EH (cell line): ENCODE measurements around the gene KANSL1.
A peak's percentile ranks its signal among the peaks of the same experiment; 100 is the strongest.

ENCODE experiments used
- DNase-seq: peaks from one replicate; pipeline ENCODE4 v3.0.0-alpha.2; 2015; ENCODE audit warnings: low read depth

KANSL1 gene

DNA sequence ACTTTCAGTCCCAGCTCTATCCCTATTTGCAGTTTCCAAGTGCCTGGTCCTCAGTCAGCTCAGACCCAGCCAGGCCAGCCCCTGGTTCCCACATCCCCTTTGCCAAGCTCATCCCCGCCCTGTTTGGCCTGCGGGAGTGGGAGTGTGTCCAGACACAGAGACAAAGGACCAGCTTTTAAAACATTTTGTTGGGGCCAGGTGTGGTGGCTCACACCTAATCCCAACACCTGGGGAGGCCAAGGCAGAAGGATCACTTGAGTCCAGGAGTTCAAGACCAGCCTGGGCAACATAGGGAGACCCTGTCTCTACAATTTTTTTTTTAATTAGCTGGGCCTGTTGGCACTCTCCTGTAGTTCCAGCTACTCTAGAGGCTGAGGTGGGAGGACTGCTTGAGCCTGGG is 192.5 kb downstream of the KANSL1 start:
- no peak for DNase-seq

DNA sequence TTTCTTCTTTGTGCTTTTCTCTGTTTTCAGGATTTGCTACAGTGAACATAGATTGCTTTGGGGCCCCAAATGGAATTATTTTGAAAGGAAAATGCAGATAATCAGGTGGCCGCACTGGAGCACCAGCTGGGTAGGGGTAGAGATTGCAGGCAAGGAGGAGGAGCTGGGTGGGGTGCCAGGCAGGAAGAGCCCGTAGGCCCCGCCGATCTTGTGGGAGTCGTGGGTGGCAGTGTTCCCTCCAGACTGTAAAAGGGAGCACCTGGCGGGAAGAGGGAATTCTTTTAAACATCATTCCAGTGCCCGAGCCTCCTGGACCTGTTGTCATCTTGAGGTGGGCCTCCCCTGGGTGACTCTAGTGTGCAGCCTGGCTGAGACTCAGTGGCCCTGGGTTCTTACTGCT is 192.9 kb downstream of the KANSL1 start:
- DNase-seq, result no peak

- DNase-seq, result no peak
These were observed 193.3 kb downstream of the KANSL1 start for GRCh38 chr17:45999900-46000290.

DNA sequence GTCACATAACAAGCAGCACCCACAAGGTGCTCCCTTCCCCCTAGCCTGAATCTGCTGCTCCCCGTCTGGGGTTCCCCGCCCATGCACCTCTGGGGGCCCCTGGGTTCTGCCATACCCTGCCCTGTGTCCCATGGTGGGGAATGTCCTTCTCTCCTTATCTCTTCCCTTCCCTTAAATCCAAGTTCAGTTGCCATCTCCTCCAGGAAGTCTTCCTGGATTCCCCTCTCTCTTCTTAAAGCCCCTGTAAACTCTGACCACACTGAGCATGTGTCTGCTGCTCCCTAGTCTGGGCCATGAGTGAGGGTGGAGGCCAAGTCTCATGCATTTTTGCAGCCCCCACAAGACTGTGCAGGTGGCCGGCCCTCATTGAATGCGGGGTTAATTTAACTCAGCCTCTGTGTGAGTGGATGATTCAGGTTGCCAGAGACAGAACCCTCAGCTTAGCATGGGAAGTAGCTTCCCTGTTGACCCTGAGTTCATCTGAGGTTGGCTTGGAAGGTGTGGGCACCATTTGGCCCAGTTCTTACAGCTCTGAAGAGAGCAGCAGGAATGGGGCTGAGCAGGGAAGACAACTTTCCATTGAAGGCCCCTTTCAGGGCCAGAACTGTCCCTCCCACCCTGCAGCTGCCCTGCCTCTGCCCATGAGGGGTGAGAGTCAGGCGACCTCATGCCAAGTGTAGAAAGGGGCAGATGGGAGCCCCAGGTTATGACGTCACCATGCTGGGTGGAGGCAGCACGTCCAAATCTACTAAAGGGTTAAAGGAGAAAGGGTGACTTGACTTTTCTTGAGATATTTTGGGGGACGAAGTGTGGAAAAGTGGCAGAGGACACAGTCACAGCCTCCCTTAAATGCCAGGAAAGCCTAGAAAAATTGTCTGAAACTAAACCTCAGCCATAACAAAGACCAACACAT is 194.0 kb downstream of the KANSL1 start, which contains the start of gene STH:
Gene STH (plus strand): TSS at position 264 of the 913 bp plus-strand sequence. CDS start 30 bp downstream, at position 294.
- no peak for DNase-seq

GRCh38 chr17:45997624-45998023 is 195.6 kb downstream of the KANSL1 start:
- peak; percentile 59 for DNase-seq

GRCh38 chr17:45997166-45997565 is 196.1 kb downstream of the KANSL1 start:
- DNase-seq, result no peak

- DNase-seq, result no peak
These were observed 196.8 kb downstream of the KANSL1 start for GRCh38 chr17:45996282-45996937.

- no peak for DNase-seq
These were observed 197.5 kb downstream of the KANSL1 start for GRCh38 chr17:45995627-45996270.

- DNase-seq, result no peak
These were observed 198.2 kb downstream of the KANSL1 start for GRCh38 chr17:45994987-45995386.

DNA sequence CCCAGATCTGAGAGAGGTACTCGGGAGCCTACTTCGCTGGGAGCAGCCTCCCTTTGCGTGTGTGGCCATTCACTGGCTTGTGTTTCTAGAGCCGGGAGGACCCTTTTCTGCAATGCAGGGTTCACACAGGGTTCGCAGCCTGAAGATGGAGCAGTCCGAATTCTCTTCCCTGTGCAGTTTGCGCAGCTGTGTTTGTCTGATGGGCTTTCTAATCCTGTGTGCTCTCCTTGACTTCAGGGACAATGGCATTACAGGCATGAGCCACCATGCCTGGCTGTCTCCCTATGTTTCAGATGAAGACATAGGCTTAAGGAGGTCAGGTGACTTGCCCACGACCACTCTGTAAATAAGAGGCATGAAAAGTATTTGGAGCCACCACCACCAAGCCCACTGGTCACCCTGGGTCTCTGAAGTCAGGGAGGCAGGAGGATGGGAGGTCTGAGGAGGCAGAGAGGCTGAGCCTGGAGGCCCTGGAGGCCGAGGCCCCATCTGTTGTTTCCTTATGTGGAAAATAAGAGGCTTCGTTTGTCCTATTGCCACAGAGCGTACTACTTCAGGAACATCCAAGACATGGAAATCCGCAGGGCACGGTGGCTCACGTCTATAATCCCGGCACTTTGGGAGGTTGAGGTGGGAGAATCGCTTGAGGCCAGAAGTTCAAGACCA is 199.1 kb downstream of the KANSL1 start:
- no peak for DNase-seq

GRCh38 chr17:45992904-45993303 is 200.3 kb downstream of the KANSL1 start:
- no peak for DNase-seq

GRCh38 chr17:45992175-45992574 is 201.1 kb downstream of the KANSL1 start:
- DNase-seq, result no peak

GRCh38 chr17:45991341-45991740 is 201.9 kb downstream of the KANSL1 start:
- no peak for DNase-seq

GRCh38 chr17:45990886-45991285 is 202.3 kb downstream of the KANSL1 start:
- no peak for DNase-seq

GRCh38 chr17:45989759-45990158 is 203.5 kb downstream of the KANSL1 start:
- DNase-seq, result no peak

DNA sequence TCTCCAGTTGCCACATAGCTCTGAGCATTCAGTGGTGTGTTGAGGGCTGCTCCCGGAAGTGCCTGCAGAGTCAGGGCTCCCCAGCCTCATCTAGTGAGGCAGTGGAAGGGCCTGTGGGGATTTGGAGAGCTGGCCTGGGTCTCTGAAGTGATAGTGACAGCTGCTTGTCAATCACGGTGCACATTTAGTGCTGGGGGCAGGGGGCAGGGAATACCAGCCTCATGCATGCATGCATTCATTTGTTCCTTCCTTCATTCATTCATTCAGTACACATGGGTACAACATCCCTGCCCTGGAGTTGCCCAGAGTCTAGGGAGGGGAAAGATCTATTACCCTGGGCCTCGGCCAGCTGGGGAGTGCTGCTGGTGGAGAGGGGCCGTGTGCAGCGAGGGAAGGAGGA is 205.5 kb downstream of the KANSL1 start:
- DNase-seq, result no peak

DNA sequence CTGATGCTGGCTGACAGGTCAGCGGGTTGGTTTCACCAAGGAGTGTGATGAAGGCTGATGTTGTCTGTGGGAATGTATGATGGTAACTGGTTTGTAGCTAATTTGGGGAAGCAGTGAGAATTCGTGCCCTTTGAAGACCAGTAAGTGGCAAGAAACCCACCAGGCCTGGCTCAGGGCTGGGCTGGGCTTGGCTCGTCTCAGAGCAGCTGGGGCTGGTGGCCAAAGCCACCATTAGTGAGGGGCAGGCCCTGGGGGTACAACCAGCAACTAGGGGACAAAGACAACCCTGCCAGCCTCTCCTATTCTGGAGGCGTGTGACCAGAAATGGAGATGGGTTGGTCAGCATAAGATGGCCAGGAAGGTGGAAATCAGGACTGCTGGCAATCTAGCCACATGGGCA is 207.2 kb downstream of the KANSL1 start:
- DNase-seq, result no peak

GRCh38 chr17:45985447-45985846 is 207.8 kb downstream of the KANSL1 start:
- DNase-seq, result no peak

GRCh38 chr17:45984368-45984767 is 208.9 kb downstream of the KANSL1 start:
- no peak for DNase-seq

DNA sequence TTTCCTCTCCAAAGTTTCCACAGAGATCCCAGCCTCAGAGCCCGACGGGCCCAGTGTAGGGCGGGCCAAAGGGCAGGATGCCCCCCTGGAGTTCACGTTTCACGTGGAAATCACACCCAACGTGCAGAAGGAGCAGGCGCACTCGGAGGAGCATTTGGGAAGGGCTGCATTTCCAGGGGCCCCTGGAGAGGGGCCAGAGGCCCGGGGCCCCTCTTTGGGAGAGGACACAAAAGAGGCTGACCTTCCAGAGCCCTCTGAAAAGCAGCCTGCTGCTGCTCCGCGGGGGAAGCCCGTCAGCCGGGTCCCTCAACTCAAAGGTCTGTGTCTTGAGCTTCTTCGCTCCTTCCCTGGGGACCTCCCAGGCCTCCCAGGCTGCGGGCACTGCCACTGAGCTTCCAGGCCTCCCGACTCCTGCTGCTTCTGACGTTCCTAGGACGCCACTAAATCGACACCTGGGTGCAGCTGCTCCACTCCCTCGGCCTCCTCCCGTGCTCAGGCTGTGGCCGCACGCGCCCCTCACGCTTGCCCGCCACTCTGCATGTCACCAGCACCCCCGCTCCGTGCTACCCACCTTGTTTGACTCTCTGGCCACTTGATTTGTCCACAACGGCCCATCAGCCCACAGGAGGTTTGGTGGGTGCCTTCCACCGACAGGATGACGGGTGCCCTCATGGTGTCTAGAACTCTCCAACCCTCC is 209.5 kb downstream of the KANSL1 start:
- DNase-seq, result no peak

DNA sequence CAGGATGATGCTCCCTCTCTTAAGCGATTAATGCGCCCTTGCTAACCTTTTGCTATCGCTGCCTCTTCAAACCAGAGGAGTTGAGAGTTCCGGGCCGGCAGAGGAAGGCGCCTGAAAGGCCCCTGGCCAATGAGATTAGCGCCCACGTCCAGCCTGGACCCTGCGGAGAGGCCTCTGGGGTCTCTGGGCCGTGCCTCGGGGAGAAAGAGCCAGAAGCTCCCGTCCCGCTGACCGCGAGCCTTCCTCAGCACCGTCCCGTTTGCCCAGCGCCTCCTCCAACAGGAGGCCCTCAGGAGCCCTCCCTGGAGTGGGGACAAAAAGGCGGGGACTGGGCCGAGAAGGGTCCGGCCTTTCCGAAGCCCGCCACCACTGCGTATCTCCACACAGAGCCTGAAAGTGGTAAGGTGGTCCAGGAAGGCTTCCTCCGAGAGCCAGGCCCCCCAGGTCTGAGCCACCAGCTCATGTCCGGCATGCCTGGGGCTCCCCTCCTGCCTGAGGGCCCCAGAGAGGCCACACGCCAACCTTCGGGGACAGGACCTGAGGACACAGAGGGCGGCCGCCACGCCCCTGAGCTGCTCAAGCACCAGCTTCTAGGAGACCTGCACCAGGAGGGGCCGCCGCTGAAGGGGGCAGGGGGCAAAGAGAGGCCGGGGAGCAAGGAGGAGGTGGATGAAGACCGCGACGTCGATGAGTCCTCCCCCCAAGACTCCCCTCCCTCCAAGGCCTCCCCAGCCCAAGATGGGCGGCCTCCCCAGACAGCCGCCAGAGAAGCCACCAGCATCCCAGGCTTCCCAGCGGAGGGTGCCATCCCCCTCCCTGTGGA is 210.2 kb downstream of the KANSL1 start:
- DNase-seq, result no peak
